AG09309 (cell line): ENCODE results near the gene RYR2.

ENCODE experiments used
- DNase-seq: peaks from one replicate; pipeline ENCODE4 v3.0.0-alpha.2; 2010; ENCODE audit warnings: low read depth
- H3K4me3 ChIP-seq: 2 replicates; pipeline ENCODE4 v1.5.1; 2011; ENCODE audit warnings: mild to moderate bottlenecking, low read depth, low read length, moderate library complexity; ENCODE audit not compliant: control insufficient read depth
- TF ChIP-seq, protein P1 (sequence below): IDR thresholded peaks from 2 replicates; pipeline ENCODE4 v1.5.1; 2011; ENCODE audit warnings: mild to moderate bottlenecking, low read depth, low read length, inconsistent platforms; ENCODE audit not compliant: insufficient read depth, control insufficient read depth; ENCODE audit errors: missing control alignments

Gene RYR2

DNA sequence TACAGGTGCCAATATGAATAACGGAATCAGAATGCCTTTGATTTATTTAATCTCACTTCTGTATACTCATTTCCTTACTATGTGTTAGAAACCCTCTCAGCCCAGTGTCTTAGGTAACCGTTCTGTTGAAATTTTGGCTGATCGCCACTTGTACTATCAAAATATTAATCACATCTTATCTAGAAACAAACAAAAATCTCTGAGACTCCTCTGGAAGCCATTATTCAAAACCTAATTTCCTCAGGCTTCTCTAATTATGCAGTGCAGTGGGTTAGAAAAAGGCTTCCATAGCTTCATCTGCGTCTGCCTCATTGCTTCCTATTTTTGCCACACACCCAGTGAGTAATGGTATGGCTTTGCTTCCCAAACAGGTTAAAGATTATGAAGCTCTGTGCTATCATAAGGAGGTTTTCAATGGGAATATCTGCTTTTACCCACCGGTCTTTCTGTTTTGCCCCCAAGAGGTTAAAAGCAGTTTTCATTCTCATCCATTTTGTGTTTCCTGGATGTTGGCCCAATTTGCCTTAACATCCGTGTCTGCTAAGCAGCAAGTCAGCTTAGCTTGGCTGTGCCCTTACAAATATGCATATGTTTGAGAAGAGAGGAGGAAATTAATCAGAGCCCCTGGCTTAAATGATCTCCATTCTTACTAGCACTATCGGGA is 129.6 kb downstream of the RYR2 start:
- no peak for DNase-seq
- TF ChIP-seq, protein P1, sequence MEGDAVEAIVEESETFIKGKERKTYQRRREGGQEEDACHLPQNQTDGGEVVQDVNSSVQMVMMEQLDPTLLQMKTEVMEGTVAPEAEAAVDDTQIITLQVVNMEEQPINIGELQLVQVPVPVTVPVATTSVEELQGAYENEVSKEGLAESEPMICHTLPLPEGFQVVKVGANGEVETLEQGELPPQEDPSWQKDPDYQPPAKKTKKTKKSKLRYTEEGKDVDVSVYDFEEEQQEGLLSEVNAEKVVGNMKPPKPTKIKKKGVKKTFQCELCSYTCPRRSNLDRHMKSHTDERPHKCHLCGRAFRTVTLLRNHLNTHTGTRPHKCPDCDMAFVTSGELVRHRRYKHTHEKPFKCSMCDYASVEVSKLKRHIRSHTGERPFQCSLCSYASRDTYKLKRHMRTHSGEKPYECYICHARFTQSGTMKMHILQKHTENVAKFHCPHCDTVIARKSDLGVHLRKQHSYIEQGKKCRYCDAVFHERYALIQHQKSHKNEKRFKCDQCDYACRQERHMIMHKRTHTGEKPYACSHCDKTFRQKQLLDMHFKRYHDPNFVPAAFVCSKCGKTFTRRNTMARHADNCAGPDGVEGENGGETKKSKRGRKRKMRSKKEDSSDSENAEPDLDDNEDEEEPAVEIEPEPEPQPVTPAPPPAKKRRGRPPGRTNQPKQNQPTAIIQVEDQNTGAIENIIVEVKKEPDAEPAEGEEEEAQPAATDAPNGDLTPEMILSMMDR, result no peak
- H3K4me3 ChIP-seq, result no peak overlapping the region

DNA sequence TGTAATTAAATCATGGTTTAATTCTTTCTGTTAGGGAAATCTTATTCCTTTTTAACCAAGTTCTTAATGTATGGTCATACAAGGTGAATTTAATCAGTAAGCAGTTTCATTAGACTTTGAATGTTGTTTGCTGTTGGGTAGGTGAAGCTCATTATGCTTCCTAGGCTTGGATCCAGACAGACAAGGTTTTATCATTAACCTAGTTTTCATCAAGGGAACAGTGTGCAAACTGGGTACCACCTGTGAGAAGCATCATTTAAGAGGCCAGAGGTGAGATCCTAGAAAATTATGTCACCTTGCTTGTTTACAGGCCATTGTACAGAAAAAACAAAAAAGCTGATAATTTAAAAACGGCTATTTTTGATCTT is 130.1 kb downstream of the RYR2 start:
- no peak for DNase-seq
- H3K4me3 ChIP-seq, result no peak overlapping the region
- TF ChIP-seq, protein P1, result no peak

DNA sequence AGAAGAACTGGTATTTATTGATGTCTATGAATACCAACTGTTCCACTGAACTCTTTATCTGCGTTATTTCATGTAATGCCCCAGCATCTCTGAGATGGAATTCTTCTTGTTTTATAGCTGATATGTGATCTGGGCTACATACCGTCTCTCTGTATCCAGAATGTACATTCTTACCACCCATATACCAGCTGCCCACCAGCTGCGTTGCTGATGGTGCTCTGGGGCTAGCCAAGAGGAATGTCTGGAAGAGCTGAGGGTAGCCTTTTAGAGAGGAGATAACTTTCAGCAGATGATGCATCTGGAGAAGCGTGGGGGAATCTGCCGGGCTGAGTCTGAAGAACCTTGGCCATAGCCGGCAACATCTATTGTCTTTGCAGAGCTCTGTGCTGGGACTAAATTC is 137.5 kb downstream of the RYR2 start:
- TF ChIP-seq, protein P1, result no peak
- DNase-seq, result no peak
- H3K4me3 ChIP-seq, result no peak overlapping the region

DNA sequence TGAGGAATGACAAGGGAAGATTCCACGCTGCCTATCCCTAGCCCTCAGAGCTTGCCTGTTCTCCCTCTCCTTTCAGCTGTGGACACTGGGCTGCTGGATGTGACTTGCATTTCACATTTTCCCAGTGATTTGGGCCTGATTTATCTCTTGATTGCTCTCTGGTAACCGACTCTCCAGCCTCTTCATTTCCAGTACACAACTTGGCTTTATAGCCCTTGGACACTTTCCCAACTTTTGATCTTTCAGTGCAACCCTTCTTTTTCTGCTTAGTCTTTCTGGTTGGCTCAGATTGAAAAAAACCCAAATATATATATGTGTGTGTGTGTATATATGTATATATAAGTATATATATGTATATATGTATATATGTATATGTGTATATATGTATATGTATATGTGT is 138.3 kb downstream of the RYR2 start:
- TF ChIP-seq, protein P1, result no peak
- DNase-seq, result no peak
- H3K4me3 ChIP-seq, result no peak overlapping the region

DNA sequence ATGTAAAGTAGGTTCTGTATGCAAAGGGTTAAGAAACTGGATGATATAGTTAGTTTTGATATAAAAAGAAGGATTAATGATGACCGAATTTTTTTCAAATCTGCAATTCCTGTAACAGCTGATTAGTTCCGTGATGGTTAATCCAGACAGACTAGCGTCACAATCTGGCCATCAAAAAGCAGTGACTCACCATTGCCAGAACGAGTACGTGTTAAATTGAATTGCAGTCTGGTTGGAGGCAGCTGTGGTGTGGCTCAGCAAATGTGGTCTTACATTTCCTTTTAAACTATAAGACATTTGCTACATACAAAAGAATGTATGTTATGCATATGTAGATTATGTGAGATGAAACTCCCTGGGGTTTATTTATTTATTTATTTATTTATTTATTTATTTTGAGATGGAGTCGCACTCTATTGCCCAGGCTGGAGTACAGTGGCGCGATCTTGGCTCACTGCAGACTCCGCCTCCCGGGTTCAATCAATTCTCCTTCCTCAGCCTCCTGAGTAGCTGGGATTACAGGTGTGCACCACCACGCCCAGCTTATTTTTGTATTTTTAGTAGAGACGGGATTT is 139.8 kb downstream of the RYR2 start:
- TF ChIP-seq, protein P1, result no peak
- no peak overlapping the region for H3K4me3 ChIP-seq
- DNase-seq, result no peak

DNA sequence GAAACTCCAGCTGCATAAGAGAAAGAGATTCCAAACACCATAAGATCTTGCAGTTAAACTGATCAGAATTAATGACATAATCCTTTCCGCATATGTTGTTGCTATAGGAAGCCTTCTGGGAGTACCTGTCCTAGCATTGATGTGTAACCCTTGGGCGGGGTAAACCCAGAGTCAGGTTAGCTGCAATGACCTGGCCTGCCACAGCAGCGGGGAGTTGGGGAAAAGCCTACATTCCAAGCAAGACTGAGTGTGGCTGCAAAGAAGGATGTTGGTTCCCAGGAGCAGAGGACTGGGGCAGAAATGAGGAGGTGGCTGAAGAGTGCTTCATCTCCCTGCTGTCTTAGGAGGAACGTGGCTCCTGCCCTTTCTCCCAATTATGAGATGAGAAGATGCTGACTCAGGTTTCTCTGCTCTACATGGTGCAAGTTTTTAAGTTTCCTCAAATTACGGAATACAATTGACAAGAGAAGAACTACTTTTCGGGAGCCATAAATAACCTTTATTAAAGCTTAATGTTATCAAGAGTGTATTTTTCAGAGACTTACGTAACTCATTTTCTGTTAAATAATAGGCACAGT is 142.1 kb downstream of the RYR2 start:
- no peak overlapping the region for H3K4me3 ChIP-seq
- DNase-seq, result no peak
- TF ChIP-seq, protein P1, result no peak
